ENCODE results near the gene GRIK1.
A peak's percentile ranks its signal among the peaks of the same experiment; 100 is the strongest.

Gene GRIK1

DNA sequence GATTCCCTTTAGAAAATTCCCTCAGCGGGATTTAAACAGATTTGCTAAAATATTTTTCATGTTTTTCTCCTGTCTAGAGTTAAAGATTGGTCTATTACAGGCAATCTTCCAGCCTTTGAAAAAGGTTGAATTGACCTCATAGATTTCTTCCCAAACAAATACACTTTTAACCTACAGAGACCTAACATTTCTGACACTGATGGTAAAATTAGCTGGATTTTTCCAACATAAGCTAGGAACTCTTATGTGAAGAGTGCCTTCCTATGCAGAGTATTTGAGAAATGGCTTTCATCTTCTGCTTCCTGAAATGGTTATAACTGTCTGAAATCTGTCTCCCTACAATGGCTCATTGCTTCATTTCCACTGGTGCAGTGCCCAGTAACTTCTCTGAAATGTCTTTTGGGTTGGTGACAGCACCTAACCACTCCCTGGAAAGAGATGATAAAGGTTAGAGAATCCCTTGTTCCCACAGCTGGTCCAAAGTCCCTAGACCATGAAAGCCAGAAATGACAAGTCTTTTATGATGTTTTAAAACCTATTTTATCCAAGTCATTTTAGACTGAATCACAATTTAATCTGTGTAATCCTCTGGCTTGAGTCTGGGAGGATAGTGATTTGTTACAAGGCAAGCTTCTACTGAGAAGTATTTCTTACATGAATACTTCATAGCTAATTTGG is 371.6 kb downstream of the GRIK1 start:
- intact Hi-C loops (cut with DNase I), result no loop called here
- no peak for DNase-seq

DNA sequence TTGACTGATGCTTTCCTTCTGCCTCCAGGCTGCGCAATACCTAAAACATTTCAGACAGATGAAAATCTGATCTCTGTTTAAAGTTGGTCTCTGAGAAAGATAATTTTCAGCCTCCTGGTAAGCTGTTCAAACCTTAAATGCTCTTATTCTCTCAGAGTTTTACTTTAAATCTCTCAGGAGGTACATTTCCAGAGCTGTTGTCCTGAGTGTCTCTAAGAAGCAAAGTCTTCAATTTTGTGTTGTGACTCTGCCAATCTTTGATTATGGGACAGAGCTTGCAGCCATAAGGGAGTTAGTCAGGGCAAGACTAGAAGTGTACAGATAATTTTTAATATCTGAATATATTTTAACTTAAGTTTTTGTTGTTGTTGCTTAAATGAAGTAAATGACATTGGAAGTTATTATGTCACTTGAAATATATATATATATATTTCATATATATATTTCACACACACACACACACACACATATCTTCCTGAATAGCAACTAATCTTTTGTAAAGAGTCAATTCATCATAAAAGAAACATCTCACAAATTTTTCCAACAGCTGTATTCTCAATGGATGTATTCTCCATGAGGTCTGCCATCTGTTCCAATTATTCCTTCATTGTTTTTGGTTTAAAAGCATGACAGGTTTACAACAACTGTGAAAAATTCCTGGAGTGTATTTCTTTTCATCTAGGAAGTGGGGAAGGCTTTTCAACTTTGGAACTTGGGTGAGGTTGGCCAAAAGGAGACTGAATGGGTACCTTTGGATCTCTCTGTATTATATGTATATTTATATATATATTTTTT is 381.7 kb downstream of the GRIK1 start:
- DNase-seq, result no peak
- intact Hi-C loops (cut with DNase I), result no loop called here

DNA sequence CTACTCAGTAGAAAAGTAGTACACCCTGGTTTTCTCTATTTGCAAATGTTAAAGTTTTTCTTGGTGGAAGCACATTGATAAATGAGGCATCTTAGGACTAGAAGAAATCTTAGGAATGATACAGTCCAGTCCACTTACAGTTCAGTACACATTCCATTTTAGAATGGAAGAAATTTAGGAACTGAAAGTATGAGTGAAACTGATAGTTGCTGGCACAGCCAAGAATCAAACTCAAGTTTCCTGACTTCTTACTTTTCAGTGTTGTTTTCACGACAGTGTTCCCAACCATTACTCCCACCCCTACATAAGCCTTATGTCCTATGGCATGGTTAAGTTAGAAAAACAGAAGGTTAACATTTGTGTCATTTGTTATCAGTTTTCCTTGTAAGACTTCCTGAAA is 382.6 kb downstream of the GRIK1 start:
- intact Hi-C loops (cut with DNase I), result no loop called here
- no peak for DNase-seq

DNA sequence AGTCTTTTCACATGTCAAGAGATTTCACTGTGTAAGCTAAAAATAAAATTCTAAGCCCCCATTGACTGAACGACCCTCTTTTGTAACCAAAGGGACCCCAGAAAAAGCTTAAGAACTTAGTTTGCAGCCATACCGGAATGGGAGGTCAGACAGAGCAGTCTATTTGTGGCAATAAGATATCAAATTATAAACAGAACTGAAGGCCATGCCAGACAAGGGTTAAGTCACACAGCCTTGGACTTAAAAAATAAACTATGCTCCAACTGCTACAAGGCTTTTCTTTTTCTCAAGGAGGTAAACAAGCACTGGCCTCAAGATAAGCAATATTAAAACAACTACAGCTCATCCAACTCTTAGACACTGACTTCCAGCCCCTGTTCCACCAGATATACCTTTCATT is 384.2 kb downstream of the GRIK1 start:
- no peak for DNase-seq
- intact Hi-C loops (cut with DNase I), result no loop called here

GRCh38 chr21:29550205-29550604 is 389.6 kb downstream of the GRIK1 start:
- DNase-seq, result no peak
- intact Hi-C loops (cut with DNase I), result no loop called here

GRCh38 chr21:29549614-29550013 is 390.2 kb downstream of the GRIK1 start:
- intact Hi-C loops (cut with DNase I), result no loop called here
- DNase-seq, result peak in 2 of 10 donors; percentile 48 to 53

DNA sequence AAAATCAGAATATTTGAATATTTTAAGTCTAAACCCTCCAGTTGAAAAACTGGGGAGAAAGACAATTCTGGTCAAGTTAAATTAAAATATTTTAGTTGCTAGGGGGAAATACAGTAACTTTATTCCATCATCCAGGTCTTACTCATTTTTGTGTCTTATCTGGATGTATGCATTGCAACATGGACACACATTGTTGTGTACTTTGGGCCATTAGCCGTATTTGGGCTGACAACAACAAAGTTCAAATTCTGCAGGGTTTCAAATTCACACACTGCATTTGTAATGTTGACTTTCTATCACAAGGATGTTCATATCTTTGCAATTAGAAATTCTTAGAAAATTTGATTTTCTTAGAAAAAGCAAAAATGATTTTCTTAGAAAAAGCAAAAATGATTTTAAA is 391.8 kb downstream of the GRIK1 start:
- intact Hi-C loops (cut with DNase I), result no loop called here
- DNase-seq, result no peak

DNA sequence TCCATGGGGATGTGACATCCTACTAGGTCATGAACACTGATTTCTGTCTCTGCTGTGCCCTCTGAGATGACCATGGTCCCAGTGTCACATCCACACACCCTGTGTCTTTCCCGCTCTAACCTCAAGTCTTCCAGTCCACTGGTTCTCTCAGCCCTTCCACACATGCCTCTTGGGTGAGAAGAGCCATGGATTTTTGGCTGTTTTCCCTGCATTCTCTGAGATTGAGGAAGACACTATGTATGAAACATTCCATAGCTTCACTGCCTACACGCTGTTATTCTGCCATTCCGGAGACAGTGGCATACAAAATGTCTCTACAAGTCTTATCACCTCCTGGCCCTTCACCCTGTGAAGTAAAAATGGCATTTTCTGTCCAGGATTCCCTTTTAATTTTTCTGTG is 393.7 kb downstream of the GRIK1 start:
- intact Hi-C loops (cut with DNase I), result no loop called here
- DNase-seq, result no peak

- intact Hi-C loops (cut with DNase I), result no loop called here
- no peak for DNase-seq
Observed at GRCh38 chr21:29540289-29540688, 399.5 kb downstream of the GRIK1 start.

- no peak for DNase-seq
- intact Hi-C loops (cut with DNase I), result no loop called here
Observed at GRCh38 chr21:29538115-29538514, 401.7 kb downstream of the GRIK1 start.

DNA sequence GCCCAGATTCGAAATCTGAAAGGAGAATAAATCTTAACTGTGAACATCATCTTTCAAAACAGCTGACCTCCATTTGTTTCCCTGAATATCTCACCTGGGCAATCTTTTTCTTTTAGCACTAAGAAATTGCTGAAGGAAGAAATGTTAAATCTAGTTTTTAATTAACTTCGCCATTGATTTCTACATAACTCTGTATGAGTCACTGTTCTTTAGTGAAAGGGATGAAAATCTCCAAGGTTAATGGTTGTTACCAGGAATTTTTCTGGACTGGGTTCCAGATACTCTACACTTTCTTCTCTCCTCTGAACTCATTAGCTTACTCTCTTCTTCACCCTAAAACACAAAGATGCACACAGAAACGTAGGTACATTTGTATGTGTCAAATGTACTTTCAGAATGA is 405.3 kb downstream of the GRIK1 start:
- intact Hi-C loops (cut with DNase I), result no loop called here
- no peak for DNase-seq

- intact Hi-C loops (cut with DNase I), result no loop called here
- no peak for DNase-seq
Observed at GRCh38 chr21:29529139-29529538, 410.7 kb downstream of the GRIK1 start.

- intact Hi-C loops (cut with DNase I), result no loop called here
- no peak for DNase-seq
Observed at GRCh38 chr21:29526545-29526944, 413.3 kb downstream of the GRIK1 start.

DNA sequence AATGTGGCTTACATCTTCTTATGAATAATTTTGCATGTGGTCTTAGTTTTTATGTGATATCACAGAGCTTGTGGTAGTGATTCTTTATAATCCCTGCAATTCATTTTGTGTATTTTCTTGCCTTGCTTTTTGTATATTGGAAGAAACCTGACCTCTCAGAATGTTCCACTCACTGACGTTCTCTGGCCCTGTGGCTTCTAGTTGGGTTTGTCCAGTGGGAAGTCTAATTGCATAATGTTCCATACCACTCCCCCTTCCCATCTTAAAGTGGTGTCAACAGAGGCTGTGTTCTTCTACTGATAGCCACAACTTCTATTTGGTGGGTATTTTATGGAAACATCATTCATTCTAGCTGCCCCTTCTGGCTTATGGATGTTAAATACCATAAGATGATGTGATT is 415.7 kb downstream of the GRIK1 start:
- intact Hi-C loops (cut with DNase I), result no loop called here
- DNase-seq, result no peak

DNA sequence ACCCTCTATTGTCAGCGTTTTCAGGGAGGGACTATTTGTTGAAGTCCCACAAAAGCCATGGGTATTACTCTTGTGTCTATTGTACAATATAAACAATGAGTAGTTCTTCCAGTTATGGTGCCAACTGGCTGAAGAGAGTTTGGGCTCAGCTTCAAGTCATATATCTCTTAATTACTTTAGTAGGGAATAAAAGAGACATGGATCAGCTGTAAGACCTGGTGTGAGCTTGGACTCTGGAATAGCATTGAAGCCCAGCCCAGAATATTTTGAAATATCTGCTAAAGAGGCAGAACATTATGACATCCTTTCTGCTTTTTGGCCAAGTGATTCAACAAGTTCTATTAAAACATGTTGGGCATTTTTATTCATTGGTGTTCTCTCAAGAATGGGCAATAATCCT is 416.1 kb downstream of the GRIK1 start:
- no peak for DNase-seq
- intact Hi-C loops (cut with DNase I), result no loop called here

DNA sequence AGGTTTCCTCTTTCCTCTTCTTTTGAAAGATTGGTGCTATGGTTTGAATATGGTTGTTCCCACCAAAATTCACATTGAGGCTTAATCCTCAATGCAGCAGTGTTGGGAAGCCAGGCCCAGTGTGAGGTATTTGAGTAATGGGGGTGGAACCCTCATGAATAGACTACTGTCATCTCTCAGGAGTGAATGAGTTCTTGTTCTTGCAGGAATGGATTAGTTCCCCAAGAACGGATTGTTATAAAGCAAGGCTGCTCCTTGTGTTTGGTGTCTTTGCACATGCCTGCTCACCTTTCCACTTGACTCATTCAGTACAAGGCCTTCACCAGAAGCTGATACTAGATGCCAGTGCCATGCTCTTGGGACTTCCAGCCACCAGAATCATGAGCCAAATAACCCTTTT is 417.9 kb downstream of the GRIK1 start:
- intact Hi-C loops (cut with DNase I), result no loop called here
- DNase-seq, result no peak

DNA sequence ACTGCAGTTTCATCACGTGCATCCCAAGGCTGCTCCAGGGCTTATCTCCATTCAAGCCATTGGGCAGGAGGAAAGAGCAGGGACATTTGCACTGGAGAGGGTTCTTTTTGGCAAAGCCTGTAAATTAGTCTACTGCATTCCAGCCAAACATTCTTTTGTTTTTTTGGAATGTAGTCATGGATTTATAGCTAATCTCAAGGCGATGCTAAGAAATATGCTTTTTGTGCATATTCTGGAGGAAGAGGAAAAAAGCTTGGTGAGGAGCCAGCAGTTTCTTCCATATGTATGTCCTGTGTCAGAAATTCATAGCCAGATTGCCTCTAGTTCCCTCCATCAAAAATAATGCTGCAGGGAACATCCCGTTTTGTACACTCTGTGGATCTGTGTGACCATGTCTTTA is 419.6 kb downstream of the GRIK1 start:
- no peak for DNase-seq
- intact Hi-C loops (cut with DNase I), result no loop called here

GRCh38 chr21:29514652-29515247 is 425.0 kb downstream of the GRIK1 start:
- no peak for DNase-seq
- intact Hi-C loops (cut with DNase I), result no loop called here

DNA sequence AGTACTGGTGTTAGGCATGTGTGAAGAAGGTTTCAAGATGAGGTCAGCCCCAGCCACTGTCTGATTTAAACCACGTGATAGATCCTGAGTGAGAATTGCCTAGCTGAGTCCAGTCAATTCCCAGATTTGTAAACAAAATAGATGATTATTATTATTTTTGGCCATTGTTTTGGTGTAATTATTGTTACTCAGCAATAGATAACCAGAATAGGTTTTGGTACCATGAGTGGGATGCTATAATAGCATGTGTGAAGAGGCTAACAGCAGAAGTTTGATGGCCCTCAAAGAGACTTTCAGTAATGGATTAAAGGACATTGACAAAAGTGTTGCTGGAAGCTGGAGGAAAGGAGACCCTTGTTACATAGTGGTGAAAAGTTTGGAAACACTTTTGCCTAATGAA is 426.3 kb downstream of the GRIK1 start:
- no peak for DNase-seq
- intact Hi-C loops (cut with DNase I), result no loop called here

DNA sequence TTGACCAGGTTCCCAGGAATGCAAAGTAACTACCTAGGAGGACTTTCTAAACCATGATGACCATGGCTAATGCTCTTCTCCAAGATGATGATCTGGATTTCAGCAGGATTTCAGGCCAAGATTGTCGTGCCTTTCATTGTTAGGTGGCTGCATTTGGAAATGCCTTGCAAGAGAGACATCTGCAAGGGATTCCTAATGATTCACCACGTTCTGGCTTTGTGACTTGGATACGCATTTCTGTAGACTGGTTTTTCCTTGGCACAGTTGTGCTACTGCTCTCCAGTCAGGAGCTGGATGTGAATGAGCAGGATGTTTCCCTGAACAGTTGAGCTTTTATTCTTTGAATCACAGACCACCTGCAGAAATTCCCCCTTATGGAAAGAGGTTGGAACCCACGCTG is 428.7 kb downstream of the GRIK1 start:
- no peak for DNase-seq
- intact Hi-C loops (cut with DNase I), result no loop called here

DNA sequence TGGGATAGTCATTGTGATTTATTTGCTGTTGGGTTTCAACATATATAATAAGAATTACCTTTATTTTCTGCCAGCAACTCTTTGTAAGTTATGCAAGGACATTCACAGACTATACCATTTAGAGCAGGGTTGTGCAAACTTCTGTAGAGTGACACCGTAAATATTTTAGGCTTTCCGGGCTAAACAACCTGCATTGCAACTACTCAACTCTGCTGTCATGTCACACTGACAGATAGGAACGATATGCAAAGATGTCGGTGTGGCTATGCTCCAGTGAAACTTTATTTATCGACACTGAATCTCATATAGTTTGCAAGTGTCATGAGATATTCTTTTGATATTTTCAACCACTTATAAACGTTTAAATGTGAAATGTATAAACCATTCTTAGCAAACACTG is 430.7 kb downstream of the GRIK1 start:
- DNase-seq, result no peak
- intact Hi-C loops (cut with DNase I), result no loop called here

GRCh38 chr21:29508301-29508700 is 431.5 kb downstream of the GRIK1 start:
- intact Hi-C loops (cut with DNase I), result no loop called here
- no peak for DNase-seq

All from posterior cingulate gyrus (tissue), 11 donors.